Endodermal cell (in vitro differentiated cells): ENCODE results near the gene EIF4G3. TPM values are rescaled to one million over a fixed set of nuclear protein-coding genes. Genes with fewer than 3 reads are reported as not detected.

ENCODE experiments used
- DNase-seq: peaks from one replicate; pipeline ENCODE4 v3.0.0-alpha.2; 2017
- H3K27ac ChIP-seq: 2 replicates; pipeline ENCODE4 v1.5.1; 2013; ENCODE audit warnings: mild to moderate bottlenecking, low read depth, low read length, moderate library complexity
- H3K27me3 ChIP-seq: 2 replicates; pipeline ENCODE4 v1.6.1; 2013; ENCODE audit warnings: mild to moderate bottlenecking, low read length, moderate library complexity; ENCODE audit not compliant: insufficient read depth, control insufficient read depth, poor library complexity, severe bottlenecking
- H3K36me3 ChIP-seq: 2 replicates; pipeline ENCODE4 v1.7.0; 2013; ENCODE audit warnings: mild to moderate bottlenecking, low read length, moderate library complexity; ENCODE audit not compliant: control insufficient read depth, insufficient read depth
- H3K4me1 ChIP-seq: one replicate; pipeline ENCODE4 v1.7.0; 2013; ENCODE audit warnings: low read length; ENCODE audit not compliant: control insufficient read depth, insufficient read depth
- H3K4me3 ChIP-seq: 2 replicates; pipeline ENCODE4 v1.5.1; 2013; ENCODE audit warnings: mild to moderate bottlenecking, low read length, moderate library complexity
- H3K9ac ChIP-seq: 2 replicates; pipeline ENCODE4 v1.6.1; 2013; ENCODE audit warnings: mild to moderate bottlenecking, low read length, moderate library complexity; ENCODE audit not compliant: poor library complexity, severe bottlenecking; ENCODE audit errors: extremely low read depth
- H3K9me3 ChIP-seq: 2 replicates; pipeline ENCODE4 v1.6.1; 2013; ENCODE audit warnings: mild to moderate bottlenecking, low read length, moderate library complexity; ENCODE audit not compliant: control insufficient read depth
- H3K27ac Mint-ChIP-seq: 2 replicates; pipeline ENCODE4 v1.8.0; 2020; ENCODE audit warnings: mixed read lengths
- H3K27me3 Mint-ChIP-seq: 2 replicates; pipeline ENCODE4 v1.8.0; 2021; ENCODE audit warnings: mild to moderate bottlenecking, mixed read lengths; ENCODE audit not compliant: insufficient read depth
- H3K36me3 Mint-ChIP-seq: 2 replicates; pipeline ENCODE4 v1.8.0; 2020; ENCODE audit warnings: low read depth, mixed read lengths
- H3K4me1 Mint-ChIP-seq: 2 replicates; pipeline ENCODE4 v1.8.0; 2020; ENCODE audit warnings: mixed read lengths
- H3K4me3 Mint-ChIP-seq: 2 replicates; pipeline ENCODE4 v1.8.0; 2020; ENCODE audit warnings: mild to moderate bottlenecking, moderate library complexity, mixed read lengths
- H3K9me3 Mint-ChIP-seq: 2 replicates; pipeline ENCODE4 v1.8.0; 2020; ENCODE audit warnings: mild to moderate bottlenecking, mixed read lengths
- CTCF ChIP-seq: fragments of 200-600 bp; sonication (generic); conservative IDR thresholded peaks from 2 replicates; pipeline ENCODE4 v1.5.0; 2021; ENCODE audit warnings: antibody characterized with exemption, mild to moderate bottlenecking
- WGBS, 2 experiments: methylation state at CpG; one replicate each; pipeline versions ENCODE4 v1.1.5 to v1.1.7; 2013; ENCODE audit warnings: missing lambda C conversion rate in 2 of 2, mixed read lengths in 1 of 2; ENCODE audit not compliant: insufficient coverage in 1 of 2, insufficient read length in 1 of 2; 5-methylcytosine and 5-hydroxymethylcytosine counted together
- total RNA-seq, 2 donors: library from RNA; stranded (reverse); fragmentation: NEBNext Ultra II Directional in 1 of 2; extraction: Animal tissue kit (Norgen Biotek cat#: 25700) in 1 of 2; gene quantifications; 2 replicates in 1 of 2; 3 replicates in 1 of 2; pipeline ENCODE4 v1.2.1, GENCODE V29; 2021

The EIF4G3 gene
- total RNA-seq, 2 donors from 2014 or later = 101 to 103 TPM

- Mint-ChIP-seq H3K9me3 (no peaks in the 10 kb centered on the region), H3K27me3 (no peaks in the 10 kb centered on the region), H3K4me1 (no peaks in the 10 kb centered on the region), H3K36me3 (peaks cover 39% of the 10 kb centered on the region), H3K4me3 (no peak overlapping the region), H3K27ac (no peak overlapping the region)
- Histone ChIP-seq H3K36me3 (peaks cover 47% of the 10 kb centered on the region), H3K9ac (no peak overlapping the region), H3K9me3 (no peaks in the 10 kb centered on the region), H3K4me3 (no peak overlapping the region), H3K27me3 (no peaks in the 10 kb centered on the region), H3K27ac (no peak overlapping the region), H3K4me1 (no peaks in the 10 kb centered on the region)
- no CpG with 5 or more reads among the region's 1 CpG for WGBS, 2 experiments
- DNase-seq = no peak
- TF ChIP-seq CTCF = no peak
Observed at GRCh38 chr1:20870718-20871117, 306.0 kb downstream of the EIF4G3 start.

- 94 to 100% methylated on average over 1 to 2 of the region's 2 CpGs for WGBS, 2 experiments
- Histone ChIP-seq H3K27ac (no peak overlapping the region), H3K36me3 (peaks cover 44% of the 10 kb centered on the region), H3K9me3 (no peaks in the 10 kb centered on the region), H3K9ac (no peak overlapping the region), H3K4me1 (no peaks in the 10 kb centered on the region), H3K27me3 (no peaks in the 10 kb centered on the region), H3K4me3 (no peak overlapping the region)
- H3K9me3 Mint-ChIP-seq = no peaks in the 10 kb centered on the region
- peaks cover 34% of the 10 kb centered on the region for H3K36me3 Mint-ChIP-seq
- H3K27me3 Mint-ChIP-seq = no peaks in the 10 kb centered on the region
- no peak overlapping the region for H3K4me3 Mint-ChIP-seq
- no peak for TF ChIP-seq CTCF
- H3K27ac Mint-ChIP-seq = no peak overlapping the region
- H3K4me1 Mint-ChIP-seq = no peaks in the 10 kb centered on the region
- no peak for DNase-seq
Observed at GRCh38 chr1:20868263-20868662, 308.4 kb downstream of the EIF4G3 start.

- TF ChIP-seq CTCF = no peak
- H3K27ac ChIP-seq = no peak overlapping the region
- H3K9me3 ChIP-seq = no peaks in the 10 kb centered on the region
- no peaks in the 10 kb centered on the region for H3K4me1 ChIP-seq
- Mint-ChIP-seq H3K36me3 (peaks cover 30% of the 10 kb centered on the region), H3K4me3 (no peak overlapping the region), H3K27ac (no peak overlapping the region), H3K9me3 (no peaks in the 10 kb centered on the region), H3K27me3 (no peaks in the 10 kb centered on the region), H3K4me1 (no peaks in the 10 kb centered on the region)
- DNase-seq = no peak
- no peak overlapping the region for H3K9ac ChIP-seq
- no peak overlapping the region for H3K4me3 ChIP-seq
- H3K27me3 ChIP-seq = no peaks in the 10 kb centered on the region
- peaks cover 44% of the 10 kb centered on the region for H3K36me3 ChIP-seq
Observed at GRCh38 chr1:20867847-20868246, 308.9 kb downstream of the EIF4G3 start.
